Measurements from ENCODE around the gene REPS1. TPM values are rescaled to one million over a fixed set of nuclear protein-coding genes. Genes with fewer than 3 reads are reported as not detected.

The REPS1 gene
- 10 to 100 TPM; 29.7 to 35.2 TPM for total RNA-seq

GRCh38 chr6:138987643-138988468 lies at the start of gene REPS1:
Gene REPS1 (minus strand): TSS chr6:138988253. CDS start chr6:138987682, 571 bp downstream.
- DNase-seq (ENCODE audit: low spot score), result peak; percentile 92
- H3K36me3 ChIP-seq, result no peaks in the 10 kb centered on the region
- H3K27ac ChIP-seq, result peak within 1 kb of the TSS; percentile 87 to 94
- H3K9me3 ChIP-seq, result no peaks in the 10 kb centered on the region
- TF ChIP-seq CTCF (IDR thresholded peaks at IDR 0.05), result peak; percentile 99
- H3K4me1 ChIP-seq, result peaks cover 0 to 40% of the 10 kb centered on the region in 2 donors
- H3K4me3 ChIP-seq, result peak within 1 kb of the TSS; percentile 71 to 87
- no peaks in the 10 kb centered on the region for H3K27me3 ChIP-seq

- Histone ChIP-seq H3K4me1 (no peaks in the 10 kb centered on the region), H3K9me3 (no peaks in the 10 kb centered on the region), H3K27me3 (no peaks in the 10 kb centered on the region), H3K27ac (peak overlapping the region in 1 of 2 donors; percentile 40), H3K4me3 (no peak overlapping the region), H3K36me3 (peaks cover 10% of the 10 kb centered on the region)
- TF ChIP-seq CTCF (IDR thresholded peaks at IDR 0.05), result no peak
- no peak for DNase-seq (ENCODE audit: low spot score)
Observed at GRCh38 chr6:139037490-139037889, 49.4 kb upstream of the REPS1 start.

GRCh38 chr6:139030228-139030963 lies 42.3 kb upstream of the REPS1 start:
- Histone ChIP-seq H3K27me3 (no peaks in the 10 kb centered on the region), H3K36me3 (peaks cover 10% of the 10 kb centered on the region), H3K9me3 (no peaks in the 10 kb centered on the region), H3K4me1 (peaks cover 0 to 17% of the 10 kb centered on the region in 2 donors), H3K4me3 (peak overlapping the region in 1 of 2 donors; percentile 96), H3K27ac (peak overlapping the region in 1 of 2 donors; percentile 85)
- TF ChIP-seq CTCF (IDR thresholded peaks at IDR 0.05), result no peak
- no peak for DNase-seq (ENCODE audit: low spot score)

- peak overlapping the region; percentile 82 to 96 for H3K4me3 ChIP-seq
- no peak for TF ChIP-seq CTCF (IDR thresholded peaks at IDR 0.05)
Observed at GRCh38 chr6:139029470-139030227, 41.6 kb upstream of the REPS1 start.

GRCh38 chr6:139028658-139029469 lies 40.8 kb upstream of the REPS1 start, which contains the start of gene ABRACL:
Gene ABRACL (plus strand): TSS chr6:139028745. CDS start chr6:139034161, 5,416 bp downstream.
- Histone ChIP-seq H3K27ac (peak within 1 kb of the TSS; percentile 83 to 85), H3K4me3 (peak within 1 kb of the TSS; percentile 82 to 96), H3K27me3 (no peaks in the 10 kb centered on the region), H3K4me1 (peaks cover 0 to 17% of the 10 kb centered on the region in 2 donors), H3K36me3 (no peaks in the 10 kb centered on the region), H3K9me3 (no peaks in the 10 kb centered on the region)
- DNase-seq (ENCODE audit: low spot score), result no peak
- TF ChIP-seq CTCF (IDR thresholded peaks at IDR 0.05), result no peak

More at GRCh38 chr6:139029470-139030227, 41.6 kb upstream of the REPS1 start:
- Histone ChIP-seq H3K27me3 (no peaks in the 10 kb centered on the region), H3K27ac (peak overlapping the region; percentile 83 to 85), H3K36me3 (peaks cover 4% of the 10 kb centered on the region), H3K4me1 (peaks cover 0 to 17% of the 10 kb centered on the region in 2 donors), H3K9me3 (no peaks in the 10 kb centered on the region)
- DNase-seq (ENCODE audit: low spot score), result peak; percentile 69
